GM12864 (cell line): ENCODE data around the gene P4HA1.

ENCODE experiments used
- DNase-seq: peaks from one replicate; pipeline ENCODE4 v3.0.0-alpha.2; 2011; ENCODE audit warnings: low read depth
- H3K4me3 ChIP-seq: 2 replicates; pipeline ENCODE4 v1.5.1; 2011; ENCODE audit warnings: mild to moderate bottlenecking, low read depth, low read length, control low read depth
- CTCF ChIP-seq: IDR thresholded peaks from 2 replicates; pipeline ENCODE4 v1.5.1; 2011; ENCODE audit warnings: low read depth, mild to moderate bottlenecking, moderate library complexity, low read length, control low read depth, inconsistent platforms; ENCODE audit errors: missing control alignments

The P4HA1 gene

GRCh38 chr10:73094986-73095480 lies 1.6 kb downstream of the P4HA1 start:
- DNase-seq: no peak

GRCh38 chr10:73093922-73094850 lies 2.5 kb downstream of the P4HA1 start:
- no peak for DNase-seq

More at GRCh38 chr10:73094986-73095480, 1.6 kb downstream of the P4HA1 start:
- TF ChIP-seq CTCF: no peak
- peak overlapping the region; percentile 90 for H3K4me3 ChIP-seq

GRCh38 chr10:73092830-73093229 lies 3.8 kb downstream of the P4HA1 start:
- no peak for TF ChIP-seq CTCF
- no peak overlapping the region for H3K4me3 ChIP-seq
- DNase-seq: no peak

More at GRCh38 chr10:73093922-73094850, 2.5 kb downstream of the P4HA1 start:
- H3K4me3 ChIP-seq: peak overlapping the region; percentile 90
- no peak for TF ChIP-seq CTCF

- no peak for DNase-seq
- no peak overlapping the region for H3K4me3 ChIP-seq
- TF ChIP-seq CTCF: no peak
Observed at GRCh38 chr10:73088304-73088703, 8.4 kb downstream of the P4HA1 start.

GRCh38 chr10:73086816-73087215 lies 9.8 kb downstream of the P4HA1 start:
- TF ChIP-seq CTCF: no peak
- no peak for DNase-seq
- no peak overlapping the region for H3K4me3 ChIP-seq

GRCh38 chr10:73084209-73084608 lies 12.5 kb downstream of the P4HA1 start:
- H3K4me3 ChIP-seq: no peak overlapping the region
- TF ChIP-seq CTCF: no peak
- DNase-seq: no peak
